Body of pancreas (tissue), 4 donors: ENCODE results near the gene SLC25A10.

ENCODE experiments used
- CTCF ChIP-seq, 7 experiments: fragments of 450-650 bp in 4 of 7; fragments of 200-600 bp in 3 of 7; sonication (generic) in 3 of 7; IDR thresholded peaks; one replicate each; pipeline ENCODE4 v1.5.1; 2016 to 2019; ENCODE audit warnings: antibody characterized with exemption in 7 of 7
- POLR2A ChIP-seq, 3 donors: fragments of 450-650 bp; IDR thresholded peaks; one replicate each; pipeline ENCODE4 v1.6.1; 2016; ENCODE audit warnings: antibody characterized with exemption in 3 of 3, mild to moderate bottlenecking in 2 of 3

DNA sequence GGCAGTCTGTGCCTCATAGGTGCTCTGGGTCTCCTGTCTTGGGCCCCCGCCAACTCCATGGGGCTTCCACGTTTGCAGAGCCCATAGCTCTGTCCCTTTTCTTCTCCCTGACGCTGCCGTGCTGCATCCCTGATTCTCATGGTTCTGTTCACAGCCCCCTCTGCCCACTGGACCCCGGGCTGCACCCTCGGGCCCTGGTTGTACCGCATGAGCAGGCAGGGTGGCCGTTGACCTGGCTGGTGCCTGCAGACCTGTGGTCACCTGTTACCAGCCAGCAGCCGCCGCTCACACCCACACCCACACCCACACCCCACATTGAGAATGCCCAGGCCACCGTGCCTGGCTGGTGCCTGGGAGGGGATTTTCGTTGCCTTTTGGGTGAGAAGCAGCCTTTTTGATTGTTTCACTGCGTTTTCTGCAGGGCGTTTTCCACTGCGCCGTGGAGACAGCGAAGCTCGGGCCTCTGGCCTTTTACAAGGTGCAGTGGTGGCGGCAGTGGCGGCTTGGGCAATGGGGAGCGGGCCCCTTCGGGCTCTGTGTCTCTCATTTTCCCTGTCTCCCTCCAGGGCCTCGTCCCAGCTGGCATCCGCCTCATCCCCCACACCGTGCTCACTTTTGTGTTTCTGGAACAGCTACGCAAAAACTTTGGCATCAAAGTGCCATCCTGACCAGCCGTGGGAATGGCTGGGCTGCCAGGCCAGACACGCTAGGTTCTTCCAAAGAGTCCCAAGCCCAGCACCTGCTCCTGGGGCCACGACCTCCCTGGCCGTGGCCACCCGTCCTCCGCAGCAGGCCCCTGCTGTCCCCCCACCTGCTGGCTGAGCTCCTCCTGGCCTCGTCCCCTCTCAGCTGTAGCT is 7.6 kb downstream of the SLC25A10 start:
- no peak for TF ChIP-seq CTCF (IDR thresholded peaks at IDR 0.05)
- TF ChIP-seq POLR2A (IDR thresholded peaks at IDR 0.05): no peak
